ENCODE measurements around the gene KCNQ1OT1.

- TF ChIP-seq SNAI2 (CRISPR knock-in tag; IDR thresholded peaks at IDR 0.05) (no peak), CREB5 (CRISPR knock-in tag; IDR thresholded peaks at IDR 0.05; ENCODE audit: low read depth) (no peak), CSDC2 (CRISPR knock-in tag; IDR thresholded peaks at IDR 0.05) (no peak), ZFP3 (CRISPR knock-in tag; IDR thresholded peaks at IDR 0.05) (no peak), PATZ1 (CRISPR knock-in tag; IDR thresholded peaks at IDR 0.05; ENCODE audit: borderline replicate concordance) (no peak), ZFP30 (CRISPR knock-in tag; IDR thresholded peaks at IDR 0.05) (no peak)
Measured at GRCh38 chr11:2699185-2699530, 636 bp downstream of the KCNQ1OT1 start.
